GM19240 (cell line): Measurements from ENCODE around the gene ELP4.

Experiments
- DNase-seq: peaks from one replicate; pipeline ENCODE4 v3.0.0; 2011; ENCODE audit warnings: low spot score; ENCODE audit not compliant: insufficient read length

The ELP4 gene

GRCh38 chr11:31822175-31822926, 312.8 kb downstream of the ELP4 start:
- DNase-seq: no peak

- no peak for DNase-seq
Measured at GRCh38 chr11:31822927-31823643, 313.5 kb downstream of the ELP4 start.

GRCh38 chr11:31823644-31824331, 314.2 kb downstream of the ELP4 start:
- DNase-seq: no peak

- no peak for DNase-seq
Measured at GRCh38 chr11:31824332-31824878, 314.8 kb downstream of the ELP4 start.

DNA sequence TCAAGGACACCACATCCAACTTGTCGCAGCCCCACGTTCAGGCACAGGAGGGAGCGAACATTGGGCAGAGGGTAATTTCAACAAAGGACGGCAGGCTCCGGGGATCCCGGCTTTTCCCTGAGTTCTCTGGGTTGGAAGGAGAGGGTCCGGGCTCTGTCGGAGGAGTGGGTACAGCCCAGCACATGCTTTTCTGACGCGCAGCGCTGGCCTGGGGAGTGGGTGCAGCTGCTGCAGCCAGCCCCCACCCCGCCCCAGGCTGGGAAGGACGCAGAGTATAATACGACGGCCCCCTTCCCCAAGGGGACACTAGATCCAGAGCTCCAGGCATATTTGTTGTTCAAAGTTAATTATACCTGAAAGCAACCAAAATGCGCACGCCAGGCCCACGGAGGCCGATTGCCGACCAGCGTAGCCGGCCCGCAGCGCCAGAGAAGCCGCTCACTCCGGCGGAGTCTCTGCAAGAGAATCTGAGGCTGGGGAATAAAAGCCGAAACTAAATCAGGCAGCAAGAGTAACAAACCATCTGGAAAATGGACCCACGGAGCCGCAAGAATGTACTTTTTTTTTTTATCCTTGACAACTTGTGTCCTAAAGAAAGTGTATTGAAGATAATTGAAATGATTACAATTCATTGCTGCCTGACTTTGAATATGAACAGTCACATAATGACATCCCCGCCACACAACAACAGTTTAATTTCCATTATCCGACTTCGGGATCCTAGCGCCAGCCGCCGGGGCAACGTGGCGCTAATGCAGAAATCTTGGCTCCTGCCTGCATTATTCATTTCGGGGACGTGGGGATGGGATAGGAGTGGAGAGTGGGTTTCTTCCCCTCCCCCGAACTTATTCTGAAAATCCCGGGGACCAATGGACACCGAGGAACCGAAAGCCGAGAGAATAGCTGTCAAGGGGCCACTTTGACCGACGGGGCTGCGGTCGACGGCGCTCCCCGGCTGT, 315.6 kb downstream of the ELP4 start:
- DNase-seq: no peak

DNA sequence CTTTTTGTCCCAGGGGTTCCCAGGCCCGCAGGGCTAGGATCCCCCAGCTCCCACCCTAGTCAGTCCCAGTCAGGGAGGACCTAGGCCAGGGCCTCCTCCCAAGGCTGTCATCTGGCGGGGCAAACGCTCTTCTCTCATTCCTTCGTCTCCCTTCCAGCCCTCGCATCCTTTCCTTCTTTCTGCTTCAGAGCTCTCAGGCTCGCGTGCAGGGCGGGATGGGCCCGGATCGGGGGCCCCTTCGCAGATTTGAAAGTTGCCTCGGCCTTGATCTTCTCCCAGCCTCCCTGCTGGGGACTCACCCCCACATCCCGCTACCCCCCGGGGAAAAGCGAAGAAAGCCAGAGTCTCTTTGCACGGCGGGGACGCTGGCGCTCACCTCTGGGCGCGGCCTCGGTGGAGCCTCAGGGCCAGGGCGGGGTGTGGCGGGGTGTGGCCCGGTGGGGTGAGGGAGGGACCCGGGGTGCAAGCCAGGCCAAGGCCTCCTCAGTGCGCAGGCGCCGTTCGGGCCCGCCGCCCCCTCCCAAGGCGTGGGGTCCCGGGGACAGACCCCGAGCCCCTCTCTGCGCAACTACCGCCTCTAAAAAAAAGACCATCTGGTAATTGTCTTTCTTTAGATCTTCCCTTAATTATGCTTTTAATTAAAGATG, 316.4 kb downstream of the ELP4 start:
- DNase-seq: no peak

- DNase-seq: no peak
Measured at GRCh38 chr11:31826536-31827438, 317.2 kb downstream of the ELP4 start.

GRCh38 chr11:31827455-31828206, 318.1 kb downstream of the ELP4 start:
- DNase-seq: no peak

DNA sequence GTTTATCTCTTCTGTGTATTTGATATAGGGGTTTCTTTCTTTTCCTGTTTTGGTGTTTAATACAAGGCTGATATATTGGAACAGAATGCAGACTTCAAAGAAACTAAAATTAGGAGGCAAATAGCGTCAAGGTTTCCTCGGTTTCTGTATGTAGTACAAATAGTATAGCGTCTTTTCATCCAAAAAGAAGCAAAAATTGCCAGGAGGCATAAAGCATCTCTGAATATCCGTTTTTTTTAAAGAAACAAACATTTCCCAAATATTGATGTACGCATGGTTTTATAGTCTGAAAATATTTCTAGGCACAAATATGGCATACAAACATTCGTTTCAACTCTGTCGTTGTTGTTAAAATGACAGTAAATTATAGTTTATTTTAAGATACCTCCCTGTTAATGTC, 318.6 kb downstream of the ELP4 start:
- no peak for DNase-seq

DNA sequence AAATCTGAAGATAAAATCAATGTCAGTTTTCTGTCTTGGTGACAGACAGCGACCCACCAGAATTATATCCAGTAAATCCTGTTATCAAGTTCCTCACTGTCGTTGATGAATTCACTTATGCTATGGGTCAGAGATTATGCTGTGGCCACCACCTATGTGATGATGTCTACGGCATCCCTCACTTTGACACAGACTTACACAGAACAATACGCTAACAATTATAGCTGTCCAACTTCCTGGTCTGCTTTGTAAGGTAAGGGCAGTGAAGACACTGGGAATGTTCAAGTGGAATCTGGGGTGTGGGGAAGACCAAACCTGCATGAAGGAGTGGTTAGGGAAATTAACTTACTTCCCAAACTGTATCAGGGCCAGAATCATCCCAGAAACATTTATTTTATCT, 320.8 kb downstream of the ELP4 start:
- no peak for DNase-seq

DNA sequence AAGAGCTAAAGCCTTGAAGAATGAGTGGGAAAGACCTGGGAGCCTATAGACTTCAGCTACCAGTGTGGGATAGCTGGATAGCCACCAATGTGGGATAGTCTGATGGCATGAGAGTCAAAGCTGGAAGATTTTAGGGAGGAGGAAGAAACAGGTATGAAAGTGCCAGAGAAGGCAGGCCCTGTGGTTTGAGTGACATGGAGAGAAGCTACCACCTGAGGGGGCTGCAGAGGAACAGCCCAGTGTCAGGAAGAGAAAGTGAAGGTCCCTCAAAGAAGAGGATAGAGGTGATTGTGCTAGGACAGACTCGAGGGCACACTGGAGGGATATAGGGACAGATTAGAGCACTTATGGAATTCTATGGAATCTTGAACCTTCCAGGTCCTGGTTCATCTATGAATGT, 324.7 kb downstream of the ELP4 start:
- no peak for DNase-seq
